Measurements from ENCODE around the gene KCNA5.

KCNA5 gene

DNA sequence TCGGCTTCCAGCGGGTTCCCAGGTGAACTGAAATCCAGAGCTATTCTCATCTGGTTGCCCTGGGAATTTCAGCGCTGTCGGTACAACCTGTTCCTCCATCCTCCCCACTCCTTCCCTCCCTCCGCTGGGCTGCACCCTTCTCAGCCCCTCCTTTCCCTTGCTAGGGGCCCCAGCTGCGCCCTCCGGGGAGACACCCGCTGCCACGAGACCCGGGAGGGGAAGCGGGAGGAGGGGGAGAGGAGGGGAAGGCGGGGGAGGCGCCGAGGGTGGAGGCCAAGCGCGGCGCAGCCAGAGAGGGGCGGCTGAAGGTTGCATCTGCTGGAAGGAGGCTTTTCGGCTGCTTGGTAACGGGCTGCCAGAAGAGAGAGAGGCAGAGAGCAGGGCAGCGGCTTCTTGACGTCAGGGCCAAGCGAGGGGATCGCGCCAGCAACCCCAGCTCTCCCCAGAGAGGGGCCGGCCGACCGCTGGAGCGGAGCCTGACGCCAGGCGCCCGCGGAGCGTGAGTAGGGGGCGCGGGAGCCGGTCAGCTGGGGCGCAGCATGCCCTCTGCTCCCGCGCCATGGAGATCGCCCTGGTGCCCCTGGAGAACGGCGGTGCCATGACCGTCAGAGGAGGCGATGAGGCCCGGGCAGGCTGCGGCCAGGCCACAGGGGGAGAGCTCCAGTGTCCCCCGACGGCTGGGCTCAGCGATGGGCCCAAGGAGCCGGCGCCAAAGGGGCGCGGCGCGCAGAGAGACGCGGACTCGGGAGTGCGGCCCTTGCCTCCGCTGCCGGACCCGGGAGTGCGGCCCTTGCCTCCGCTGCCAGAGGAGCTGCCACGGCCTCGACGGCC is at the start of gene KCNA5:
KCNA5 (plus strand) TSS at position 291 of the 831 bp plus-strand sequence; CDS start at position 560, 269 bp downstream.
- Histone ChIP-seq H3K36me3 (no peaks in the 10 kb centered on the region), H3K27me3 (ENCODE audit: insufficient read depth, low read depth, severe bottlenecking) (no peaks in the 10 kb centered on the region), H3K27ac (no peak within 1 kb of the TSS), H3K9me3 (ENCODE audit: severe bottlenecking) (no peaks in the 10 kb centered on the region), H3K4me3 (ENCODE audit: low read depth, low read length) (no peak within 1 kb of the TSS)
- DNase-seq, result no peak
- TF ChIP-seq, protein P1, sequence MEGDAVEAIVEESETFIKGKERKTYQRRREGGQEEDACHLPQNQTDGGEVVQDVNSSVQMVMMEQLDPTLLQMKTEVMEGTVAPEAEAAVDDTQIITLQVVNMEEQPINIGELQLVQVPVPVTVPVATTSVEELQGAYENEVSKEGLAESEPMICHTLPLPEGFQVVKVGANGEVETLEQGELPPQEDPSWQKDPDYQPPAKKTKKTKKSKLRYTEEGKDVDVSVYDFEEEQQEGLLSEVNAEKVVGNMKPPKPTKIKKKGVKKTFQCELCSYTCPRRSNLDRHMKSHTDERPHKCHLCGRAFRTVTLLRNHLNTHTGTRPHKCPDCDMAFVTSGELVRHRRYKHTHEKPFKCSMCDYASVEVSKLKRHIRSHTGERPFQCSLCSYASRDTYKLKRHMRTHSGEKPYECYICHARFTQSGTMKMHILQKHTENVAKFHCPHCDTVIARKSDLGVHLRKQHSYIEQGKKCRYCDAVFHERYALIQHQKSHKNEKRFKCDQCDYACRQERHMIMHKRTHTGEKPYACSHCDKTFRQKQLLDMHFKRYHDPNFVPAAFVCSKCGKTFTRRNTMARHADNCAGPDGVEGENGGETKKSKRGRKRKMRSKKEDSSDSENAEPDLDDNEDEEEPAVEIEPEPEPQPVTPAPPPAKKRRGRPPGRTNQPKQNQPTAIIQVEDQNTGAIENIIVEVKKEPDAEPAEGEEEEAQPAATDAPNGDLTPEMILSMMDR (IDR thresholded peaks at IDR 0.05; ENCODE audit: low read depth, low read length), result no peak

DNA sequence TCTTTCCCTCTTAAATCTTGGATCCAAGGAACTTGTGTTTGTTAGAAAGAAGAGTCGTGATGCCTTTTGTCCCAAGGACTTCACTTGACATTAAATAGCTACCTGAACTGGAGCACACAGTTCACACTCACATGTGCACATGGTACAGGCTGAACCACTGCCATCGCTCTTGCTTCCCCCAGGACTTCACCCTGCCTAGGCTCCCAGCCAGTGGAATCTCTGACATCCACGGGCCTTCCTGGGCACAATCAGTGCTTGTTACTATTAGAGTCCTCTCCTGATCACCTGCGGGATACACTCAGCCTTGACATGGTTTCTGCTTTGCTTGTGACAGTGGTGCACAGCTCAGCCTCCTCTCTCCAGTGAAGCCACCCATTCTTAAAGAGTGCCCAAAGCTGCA is 49.1 kb upstream of the KCNA5 start:
- TF ChIP-seq, protein P1 (IDR thresholded peaks at IDR 0.05; ENCODE audit: low read depth, low read length), result no peak
- Histone ChIP-seq H3K4me3 (ENCODE audit: low read depth, low read length) (no peak overlapping the region), H3K36me3 (no peaks in the 10 kb centered on the region), H3K9me3 (ENCODE audit: severe bottlenecking) (no peaks in the 10 kb centered on the region), H3K27ac (no peak overlapping the region), H3K27me3 (ENCODE audit: insufficient read depth, low read depth, severe bottlenecking) (no peaks in the 10 kb centered on the region)
- no peak for DNase-seq

DNA sequence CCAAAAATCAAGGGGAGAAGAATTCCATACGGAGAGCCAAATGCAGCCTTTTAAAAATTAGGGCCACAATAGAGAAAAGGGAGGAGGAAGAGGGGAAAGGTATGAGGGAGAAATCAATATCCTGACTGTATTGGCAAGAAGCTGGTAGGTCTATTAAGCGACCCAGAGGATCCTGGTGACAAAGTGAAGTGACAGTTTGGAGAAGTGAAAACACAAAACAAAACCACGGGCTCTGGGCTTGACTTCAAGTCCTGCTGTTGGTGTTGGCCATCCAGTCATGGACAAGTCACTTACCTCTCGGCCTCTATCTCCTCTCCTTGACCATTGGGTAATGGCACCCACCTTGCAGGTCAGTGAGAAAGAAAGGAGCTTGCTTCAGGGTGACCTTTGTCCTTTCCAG is 47.0 kb upstream of the KCNA5 start:
- H3K27me3 ChIP-seq (ENCODE audit: insufficient read depth, low read depth, severe bottlenecking), result no peaks in the 10 kb centered on the region
- no peak overlapping the region for H3K4me3 ChIP-seq (ENCODE audit: low read depth, low read length)
- DNase-seq, result no peak
- TF ChIP-seq, protein P1 (IDR thresholded peaks at IDR 0.05; ENCODE audit: low read depth, low read length), result no peak
- no peaks in the 10 kb centered on the region for H3K9me3 ChIP-seq (ENCODE audit: severe bottlenecking)
- no peaks in the 10 kb centered on the region for H3K36me3 ChIP-seq
- H3K27ac ChIP-seq, result no peak overlapping the region

DNA sequence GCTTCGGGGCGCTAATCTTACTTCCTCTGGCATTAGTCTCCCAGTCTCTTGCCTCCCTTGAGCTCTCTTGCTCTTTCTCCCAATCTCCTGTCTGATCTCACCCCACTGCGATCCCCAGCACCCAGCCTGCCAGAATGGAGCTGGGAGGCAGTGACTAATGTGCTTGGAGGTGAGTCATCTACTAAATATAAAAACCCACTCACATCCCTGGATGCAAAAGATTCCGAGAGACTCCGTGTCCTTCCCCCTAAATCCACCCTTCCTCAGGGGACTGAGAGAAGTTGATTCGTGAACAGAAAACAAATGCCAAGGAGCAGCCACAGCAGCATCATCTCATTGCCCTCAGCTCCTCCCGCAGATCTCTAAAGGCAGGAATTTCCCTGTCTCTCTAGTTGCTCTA is 45.7 kb upstream of the KCNA5 start:
- Histone ChIP-seq H3K27me3 (ENCODE audit: insufficient read depth, low read depth, severe bottlenecking) (no peaks in the 10 kb centered on the region), H3K27ac (no peak overlapping the region), H3K36me3 (no peaks in the 10 kb centered on the region), H3K4me3 (ENCODE audit: low read depth, low read length) (no peak overlapping the region), H3K9me3 (ENCODE audit: severe bottlenecking) (no peaks in the 10 kb centered on the region)
- TF ChIP-seq, protein P1 (IDR thresholded peaks at IDR 0.05; ENCODE audit: low read depth, low read length), result no peak
- no peak for DNase-seq

DNA sequence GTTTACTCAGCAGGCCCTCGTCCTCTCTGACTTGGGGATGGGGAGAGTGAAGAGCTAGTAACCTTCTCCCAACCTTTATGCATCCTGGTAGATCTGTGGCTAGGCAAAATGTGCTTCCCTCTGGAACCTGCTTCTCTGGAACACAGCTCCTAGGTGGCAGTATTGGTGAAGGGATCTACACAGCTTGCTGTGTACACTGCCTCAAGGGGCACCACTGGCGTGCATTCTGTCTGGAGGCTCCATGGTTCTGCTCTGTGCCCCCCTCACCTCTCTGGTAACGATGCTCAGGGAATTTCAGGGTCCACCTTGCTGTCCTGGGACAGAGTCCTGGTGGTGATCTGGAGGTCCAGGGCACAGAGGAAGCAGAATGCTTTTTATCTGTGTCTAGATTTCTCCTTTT is 43.5 kb upstream of the KCNA5 start:
- no peaks in the 10 kb centered on the region for H3K36me3 ChIP-seq

More for the DNA sequence above, 43.5 kb upstream of the KCNA5 start:
- DNase-seq, result peak; percentile 24
- no peaks in the 10 kb centered on the region for H3K27me3 ChIP-seq (ENCODE audit: insufficient read depth, low read depth, severe bottlenecking)
- TF ChIP-seq, protein P1 (IDR thresholded peaks at IDR 0.05; ENCODE audit: low read depth, low read length), result peak; percentile 55
- no peak overlapping the region for H3K4me3 ChIP-seq (ENCODE audit: low read depth, low read length)
- H3K27ac ChIP-seq, result no peak overlapping the region
- no peaks in the 10 kb centered on the region for H3K9me3 ChIP-seq (ENCODE audit: severe bottlenecking)

Data from WERI-Rb-1 (cell line).